Activated T-cell treated with anti-CD3 and anti-CD28 coated beads for 4 hours (primary cell): Measurements from ENCODE around the gene GPR37L1.
"Not testable (repeated sequence)": the region's sequence is repeated elsewhere in the genome, so short reads cannot be mapped to it uniquely, and the experiment has no call there.

Source experiments
- DNase-seq: peaks from one replicate; pipeline ENCODE4 v3.0.0-alpha.2; 2020

The GPR37L1 gene

GRCh38 chr1:202172015-202172355 is 49.3 kb downstream of the GPR37L1 start:
- no peak for DNase-seq

GRCh38 chr1:202173993-202174392 is 51.3 kb downstream of the GPR37L1 start:
- no peak for DNase-seq

- DNase-seq: no peak
Measured at GRCh38 chr1:202176949-202177927, 54.5 kb downstream of the GPR37L1 start.

- DNase-seq: no peak
Measured at GRCh38 chr1:202179828-202180750, 57.4 kb downstream of the GPR37L1 start.

GRCh38 chr1:202180751-202181139 is 58.0 kb downstream of the GPR37L1 start:
- not testable (repeated sequence) for DNase-seq

- DNase-seq: no peak
Measured at GRCh38 chr1:202181586-202181985, 58.9 kb downstream of the GPR37L1 start.

- no peak for DNase-seq
Measured at GRCh38 chr1:202182040-202182877, 59.5 kb downstream of the GPR37L1 start.
